GM21423 (cell line): Measurements from ENCODE around the gene SGF29.
"Not testable (repeated sequence)": the region's sequence is repeated elsewhere in the genome, so short reads cannot be mapped to it uniquely, and the experiment has no call there.

Source experiments
- ATAC-seq: cut with Tn5 transposase; IDR thresholded peaks from one replicate; pipeline ENCODE4 v1.9.1; 2021; ENCODE audit warnings: mild to moderate bottlenecking, moderate library complexity; ENCODE audit not compliant: unreplicated experiment

Gene SGF29

DNA sequence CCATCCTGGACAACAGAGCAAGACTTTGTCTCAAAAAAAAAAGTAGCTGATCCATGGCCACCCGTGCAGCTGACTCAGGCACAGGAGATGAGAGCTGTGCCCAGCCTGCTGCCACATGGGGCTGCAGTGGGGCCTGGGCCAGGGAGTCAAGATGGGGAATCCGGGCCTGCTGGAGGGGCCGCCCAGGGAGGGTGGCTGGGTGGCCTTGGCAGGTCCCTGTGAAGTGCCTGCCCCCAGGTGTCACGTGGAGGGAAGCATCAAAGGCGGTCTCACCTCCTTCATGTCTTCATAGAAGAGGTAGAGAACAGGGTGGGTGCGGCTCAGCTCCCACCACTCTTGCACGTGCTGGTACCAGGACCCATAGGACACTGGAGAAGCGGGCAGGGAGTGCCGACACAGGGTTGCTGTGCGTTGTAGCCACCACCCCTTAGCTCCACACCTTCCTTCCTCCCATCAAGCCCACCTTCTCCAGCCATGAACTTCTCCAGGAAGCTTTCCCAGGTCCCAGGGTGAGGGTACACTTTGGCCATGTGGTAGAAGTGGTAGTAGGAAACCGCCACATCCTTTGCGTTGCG, 39.3 kb downstream of the SGF29 start:
- no peak for ATAC-seq

- ATAC-seq, result not testable (repeated sequence)
These were observed 41.7 kb downstream of the SGF29 start for GRCh38 chr16:28595451-28595850.

DNA sequence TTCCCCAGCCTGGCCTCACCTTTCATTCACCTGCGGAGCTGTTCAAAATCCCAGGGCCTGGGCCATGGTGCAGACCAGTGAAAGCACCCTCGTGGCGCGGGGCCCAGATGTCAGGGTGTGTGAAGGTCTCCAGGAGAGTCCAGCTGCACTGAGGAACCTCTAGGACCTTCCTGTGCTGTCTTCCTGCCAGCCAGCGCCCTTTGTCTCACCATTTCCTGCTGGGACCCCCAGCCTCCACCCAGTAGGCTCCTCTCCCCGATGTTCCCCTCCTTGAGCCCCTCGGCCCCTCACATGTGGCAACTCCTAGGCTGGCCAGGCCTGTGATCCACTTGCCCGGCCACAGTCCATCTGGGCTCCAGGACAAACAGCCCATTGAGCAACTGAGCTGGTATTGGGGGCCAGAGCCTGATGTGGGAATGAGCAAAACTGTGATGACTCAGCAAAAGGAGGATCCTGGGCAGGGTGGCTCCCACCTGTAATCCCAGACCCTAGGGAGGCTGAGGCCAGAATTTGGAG, 42.5 kb downstream of the SGF29 start:
- ATAC-seq, result no peak

GRCh38 chr16:28596840-28597691, 43.3 kb downstream of the SGF29 start, which contains the start of gene SULT1A2:
TSS of gene SULT1A2 (minus strand) at chr16:28597050. CDS start at chr16:28595930, 1,120 bp downstream.
- no peak for ATAC-seq

GRCh38 chr16:28597692-28598261, 44.1 kb downstream of the SGF29 start:
- no peak for ATAC-seq

DNA sequence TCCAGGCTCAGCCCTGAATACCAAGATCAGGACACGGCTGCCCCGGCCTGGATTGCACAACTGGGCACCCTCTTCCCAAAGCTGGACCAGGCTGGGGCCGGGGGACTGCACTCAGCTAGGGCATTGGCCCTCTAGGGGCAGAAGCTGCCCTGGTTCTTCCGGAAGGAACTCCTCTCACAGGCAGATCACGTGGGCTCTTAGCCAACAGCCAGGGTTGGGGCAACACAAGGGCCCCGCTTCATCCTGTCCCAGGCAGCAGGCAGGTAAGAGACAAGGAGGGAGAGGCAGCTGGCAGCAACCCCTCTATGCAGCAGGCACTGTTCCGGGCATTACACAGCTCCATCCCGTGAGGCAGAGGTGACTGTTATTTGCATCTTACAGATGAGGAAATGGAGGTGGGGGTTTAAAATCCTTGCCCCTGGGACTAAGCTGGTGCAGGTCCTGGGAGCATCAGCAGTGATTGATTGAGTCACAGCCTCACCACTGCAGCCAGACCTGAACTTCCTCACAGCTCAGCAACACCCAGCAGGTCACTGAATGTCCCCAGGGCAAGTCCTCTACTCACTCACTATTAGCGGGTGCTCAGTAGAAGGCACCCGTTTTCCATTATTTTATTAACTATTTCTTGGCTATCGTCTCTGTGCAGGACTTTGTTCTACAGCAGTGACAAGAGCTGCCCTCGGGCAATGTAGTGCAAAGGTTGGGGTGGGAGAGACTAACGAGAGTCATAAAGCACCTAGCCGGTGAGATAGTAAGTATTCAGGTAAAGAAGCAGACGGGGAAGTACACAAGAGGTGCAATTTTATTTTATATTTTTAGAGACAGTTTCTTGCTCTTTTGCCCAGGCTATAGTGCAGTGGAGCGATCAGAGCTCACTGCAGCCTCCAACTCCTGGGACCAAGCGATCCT, 45.9 kb downstream of the SGF29 start:
- not testable (repeated sequence) for ATAC-seq

DNA sequence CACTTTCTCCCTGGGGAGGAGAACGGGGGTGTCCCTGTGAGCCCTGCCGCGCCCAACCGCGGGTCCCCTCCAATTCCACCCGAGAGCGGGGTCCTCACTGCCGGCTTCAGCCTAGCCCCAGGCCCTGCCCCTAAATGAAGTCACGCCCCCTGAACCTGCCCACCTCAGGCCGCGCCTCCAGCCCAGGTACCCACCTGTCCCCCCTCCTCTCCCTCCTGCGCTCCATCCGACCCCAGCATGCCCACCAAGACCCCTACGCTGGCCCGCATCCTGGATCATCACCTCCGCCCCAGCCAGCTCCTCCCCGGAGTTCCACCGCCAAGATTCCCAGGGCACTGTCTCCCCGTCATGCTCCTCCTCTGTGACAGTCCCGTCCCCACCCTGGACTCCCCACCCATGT, 47.2 kb downstream of the SGF29 start:
- not testable (repeated sequence) for ATAC-seq

GRCh38 chr16:28601589-28601988, 47.9 kb downstream of the SGF29 start:
- ATAC-seq, result not testable (repeated sequence)

DNA sequence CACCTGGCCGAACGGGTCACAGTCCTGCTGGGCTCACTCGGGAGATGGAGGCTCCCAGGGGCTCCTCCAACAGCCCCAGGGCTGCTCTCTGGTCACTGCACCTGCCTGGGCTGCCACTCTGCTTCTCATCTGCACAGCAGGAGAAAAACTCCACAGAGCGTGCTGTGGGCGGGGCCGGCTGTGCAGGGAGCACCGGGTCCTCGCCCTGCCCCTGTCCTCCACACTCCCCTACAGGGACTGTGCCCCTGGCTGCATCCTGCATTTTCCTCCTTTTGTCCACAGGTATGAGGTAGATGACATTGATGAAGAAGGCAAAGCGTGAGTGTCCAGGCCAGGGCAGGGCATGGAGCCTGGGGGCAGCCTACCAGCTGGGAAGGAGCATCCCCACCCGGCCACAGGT, 48.3 kb downstream of the SGF29 start:
- ATAC-seq, result not testable (repeated sequence)

DNA sequence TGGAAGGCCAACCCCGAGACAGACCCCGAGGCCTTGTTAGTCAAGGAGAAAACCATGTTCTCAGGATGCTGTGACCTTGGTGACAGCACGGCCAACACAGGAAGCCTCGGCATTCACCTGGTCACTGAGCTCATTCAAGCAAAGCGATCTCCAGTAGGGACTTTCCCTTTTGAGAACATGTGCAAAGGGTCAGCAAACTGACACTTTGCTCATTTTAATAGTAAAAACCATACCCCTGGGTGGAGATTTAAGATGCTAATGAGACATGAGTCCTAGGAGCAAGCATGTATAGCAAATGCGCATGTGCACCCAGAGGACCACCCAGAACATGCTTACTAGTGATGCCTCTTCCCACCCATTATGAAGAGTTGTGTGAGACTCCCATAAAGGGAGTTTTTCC, 48.8 kb downstream of the SGF29 start:
- no peak for ATAC-seq

DNA sequence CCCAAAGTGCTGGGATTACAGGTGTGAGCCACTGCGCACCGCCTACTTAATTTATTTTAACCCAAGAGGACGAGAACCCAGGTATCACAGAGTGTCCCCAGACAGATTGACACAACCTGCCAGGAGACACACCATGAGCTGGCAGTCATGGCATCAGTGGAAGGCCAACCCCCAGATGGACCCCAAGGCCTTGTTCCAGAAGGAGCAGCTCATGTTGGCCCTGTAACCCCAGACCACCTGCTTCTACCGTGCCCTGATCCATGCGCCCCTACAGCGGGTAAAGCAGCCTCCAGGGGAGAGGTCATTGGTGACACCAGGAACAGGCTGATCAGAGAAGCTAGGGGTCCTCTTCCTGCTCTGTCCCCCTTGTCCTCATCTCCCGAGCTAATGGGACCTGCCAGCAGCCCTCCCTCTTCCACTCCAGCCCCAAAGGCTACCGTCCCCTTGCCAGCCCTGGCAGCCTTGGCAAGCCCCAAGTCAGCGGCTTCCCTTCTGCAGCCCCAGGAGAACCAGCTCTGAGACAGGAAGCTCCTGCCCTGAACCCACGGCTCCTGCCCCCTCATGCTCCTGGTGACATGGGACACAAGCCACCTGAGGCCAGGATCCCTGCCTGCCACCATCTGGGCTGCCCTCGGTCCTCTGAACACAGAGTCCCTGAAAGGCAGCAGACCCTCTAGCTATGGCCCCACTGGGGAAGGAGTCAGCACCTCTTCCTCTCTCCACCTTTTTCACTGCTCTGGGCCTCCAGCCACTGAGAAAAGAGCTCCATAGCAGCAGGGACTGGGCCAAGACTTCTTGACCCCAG, 49.9 kb downstream of the SGF29 start:
- no peak for ATAC-seq

DNA sequence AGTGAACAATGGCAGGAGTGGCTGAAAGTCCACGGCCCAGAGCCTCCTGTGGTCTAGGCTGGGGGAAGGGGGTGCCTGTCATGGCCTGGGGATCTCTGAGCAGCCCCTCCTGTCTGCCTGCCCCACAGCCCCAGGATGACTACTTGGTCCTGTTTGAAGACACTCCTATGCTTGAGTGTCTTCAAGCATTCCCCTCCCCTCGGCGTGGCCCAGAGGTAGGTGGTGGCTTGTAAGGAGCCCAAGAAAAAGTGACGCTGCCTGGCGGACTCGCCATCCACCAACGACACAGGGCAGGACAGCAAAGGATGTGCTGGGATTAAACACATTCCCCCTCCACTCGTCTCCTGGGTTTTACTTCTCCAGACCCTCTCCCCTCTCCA, 50.5 kb downstream of the SGF29 start:
- ATAC-seq, result no peak

DNA sequence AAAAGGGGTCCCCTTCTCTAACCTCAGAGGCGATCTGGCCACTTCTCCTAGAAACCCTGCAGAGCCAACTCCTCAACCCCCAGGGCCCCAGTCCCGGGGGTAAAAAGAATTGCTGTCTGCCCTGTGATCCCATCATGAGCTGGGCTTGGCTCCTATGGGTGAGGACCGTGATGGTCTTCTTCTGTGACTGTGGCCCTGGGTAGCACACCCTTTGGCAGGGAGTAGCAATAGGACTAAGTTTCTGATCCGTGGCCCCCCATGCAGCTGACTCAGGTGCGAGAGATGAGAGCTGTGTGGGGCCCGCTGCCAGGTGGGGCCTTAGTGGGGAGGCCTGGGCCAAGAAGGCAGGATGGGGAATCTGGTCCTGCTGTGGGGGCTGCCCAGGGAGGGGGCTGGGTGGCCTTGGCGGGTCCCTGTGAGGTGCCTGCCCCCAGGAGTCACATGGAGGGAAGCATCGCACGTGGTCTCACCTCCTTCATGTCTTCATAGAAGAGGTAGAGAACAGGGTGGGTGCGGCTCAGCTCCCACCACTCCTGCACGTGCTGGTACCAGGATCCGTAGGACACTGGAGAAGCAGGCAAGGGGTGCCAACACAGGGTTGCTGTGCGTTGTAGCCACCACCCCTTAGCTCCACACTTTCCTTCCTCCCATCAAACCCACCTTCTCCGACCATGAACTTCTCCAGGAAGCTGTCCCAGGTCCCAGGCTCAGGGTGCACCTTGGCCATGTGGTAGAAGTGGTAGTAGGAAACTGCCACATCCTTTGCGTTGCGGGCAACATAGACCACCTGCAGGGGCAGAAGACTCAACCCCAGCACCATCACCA, 52.8 kb downstream of the SGF29 start:
- no peak for ATAC-seq

GRCh38 chr16:28607116-28607623, 53.5 kb downstream of the SGF29 start:
- no peak for ATAC-seq

GRCh38 chr16:28607681-28608495, 54.2 kb downstream of the SGF29 start:
- ATAC-seq, result not testable (repeated sequence)

- not testable (repeated sequence) for ATAC-seq
These were observed 54.7 kb downstream of the SGF29 start for GRCh38 chr16:28608496-28608808.

- ATAC-seq, result not testable (repeated sequence)
These were observed 55.3 kb downstream of the SGF29 start for GRCh38 chr16:28608867-28609596.
